Occipital lobe (tissue), 2 donors: ENCODE data around the gene CLDND1. TPM values are rescaled to one million over a fixed set of nuclear protein-coding genes. Genes with fewer than 3 reads are reported as not detected.

Experiments
- DNase-seq: peaks from one replicate; lab custom pipeline; 2025; lab: John Stamatoyannopoulos, UW
- total RNA-seq: library from RNA; depleted of rRNA; stranded (reverse); fragments of >200 nt; gene quantifications from one replicate; pipeline ENCODE4 v1.2.3, GENCODE V29; 2014

The CLDND1 gene
- total RNA-seq, 1 donor from 2014 or later, result 141 TPM

- no peak for DNase-seq
Measured at GRCh38 chr3:98551754-98552153, 29.1 kb upstream of the CLDND1 start.

GRCh38 chr3:98551236-98551635, 28.5 kb upstream of the CLDND1 start:
- no peak for DNase-seq

- DNase-seq, result no peak
Measured at GRCh38 chr3:98550833-98551232, 28.1 kb upstream of the CLDND1 start.

DNA sequence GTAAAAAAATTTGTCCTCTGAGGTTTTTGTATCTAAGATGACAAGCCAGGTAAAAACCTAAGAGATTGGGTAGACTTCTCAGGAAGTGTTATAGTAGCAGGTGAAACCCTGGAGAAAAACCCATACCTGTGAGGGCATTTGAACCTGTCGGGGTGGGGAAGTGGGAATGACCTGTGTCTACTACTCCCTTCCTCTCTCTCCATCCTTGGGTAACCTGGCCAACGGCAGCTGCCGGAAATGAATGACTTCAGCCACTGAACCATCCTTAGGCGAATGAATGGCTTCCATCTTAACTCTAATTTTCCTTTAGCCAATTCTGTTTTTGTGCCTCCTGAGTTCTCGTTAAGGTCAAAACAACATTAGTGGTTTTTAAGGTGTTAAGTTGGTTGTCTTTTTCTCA, 25.8 kb upstream of the CLDND1 start:
- DNase-seq, result no peak

DNA sequence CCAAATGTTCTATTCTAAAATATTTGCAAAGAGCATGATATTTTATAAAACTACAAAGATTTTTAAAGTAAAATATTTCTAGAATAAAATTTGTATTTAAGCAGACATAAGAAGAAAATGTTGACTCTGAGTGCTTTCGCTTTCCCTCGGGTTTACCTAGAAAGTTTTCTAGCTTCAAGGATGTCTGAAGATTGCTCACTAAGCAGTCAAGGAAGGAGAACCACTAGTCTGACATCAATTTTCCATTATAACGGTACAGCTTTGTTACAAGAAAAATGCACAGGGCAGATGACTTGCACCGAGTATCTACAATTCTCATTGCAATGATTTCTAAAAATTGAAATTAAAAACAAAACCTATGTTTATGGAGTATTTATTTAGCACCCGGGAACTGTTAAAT, 23.2 kb upstream of the CLDND1 start:
- DNase-seq, result no peak

GRCh38 chr3:98542623-98543022, 19.9 kb upstream of the CLDND1 start:
- no peak for DNase-seq

- no peak for DNase-seq
Measured at GRCh38 chr3:98541695-98542094, 19.0 kb upstream of the CLDND1 start.

DNA sequence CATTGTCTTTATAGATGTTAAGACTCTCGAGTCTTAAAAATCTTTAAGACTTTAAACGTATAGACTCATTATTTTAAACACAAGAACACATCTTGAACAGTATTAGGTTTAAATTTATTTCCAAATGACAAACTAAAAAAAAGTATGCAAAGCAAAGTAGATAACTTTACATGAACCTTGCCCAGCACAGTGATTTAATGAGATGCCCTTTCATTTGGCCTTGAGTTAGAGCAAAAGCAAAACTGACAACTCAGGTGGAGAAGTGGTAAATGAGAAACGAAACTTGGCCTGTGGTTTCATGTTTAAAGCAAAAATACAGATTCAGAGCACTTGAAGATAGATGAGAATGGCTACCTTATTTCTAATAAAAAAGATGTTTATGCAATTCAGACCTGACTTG, 17.6 kb upstream of the CLDND1 start:
- DNase-seq, result no peak

DNA sequence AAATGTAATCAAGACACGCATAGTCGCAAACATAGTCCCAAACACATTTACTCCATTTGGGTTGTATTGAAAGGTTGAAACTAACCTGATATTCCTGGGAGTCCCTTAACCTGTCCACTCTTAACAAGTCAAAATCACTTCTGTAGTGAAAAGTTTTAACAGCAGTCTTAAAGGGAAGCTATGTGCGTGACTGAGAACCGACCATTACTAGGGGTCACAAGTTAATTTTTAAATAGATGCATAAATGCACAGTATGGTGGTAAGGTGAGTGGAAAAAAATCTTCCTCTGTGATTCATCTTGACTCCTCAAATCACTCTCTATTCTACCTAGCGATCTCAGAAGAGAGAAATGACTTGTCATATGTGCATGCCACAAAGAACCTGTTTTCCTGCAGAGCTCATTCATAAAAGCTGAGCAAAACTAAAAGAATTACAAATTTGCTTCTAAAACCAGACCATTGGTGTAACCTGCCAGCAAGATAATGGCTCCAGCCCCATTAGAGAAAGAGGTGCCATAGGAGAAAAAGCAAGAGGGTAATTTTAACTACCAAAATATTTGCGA, 13.8 kb upstream of the CLDND1 start:
- DNase-seq, result no peak

GRCh38 chr3:98534734-98535133, 12.0 kb upstream of the CLDND1 start:
- DNase-seq, result no peak

GRCh38 chr3:98534168-98534567, 11.5 kb upstream of the CLDND1 start:
- DNase-seq, result no peak

- no peak for DNase-seq
Measured at GRCh38 chr3:98532709-98533571, 10.2 kb upstream of the CLDND1 start.

- DNase-seq, result no peak
Measured at GRCh38 chr3:98532275-98532637, 9.6 kb upstream of the CLDND1 start.

- no peak for DNase-seq
Measured at GRCh38 chr3:98531622-98532274, 9.0 kb upstream of the CLDND1 start, which contains the start of gene GPR15. Gene GPR15 (plus strand): TSS chr3:98531978. CDS start chr3:98532034, 56 bp downstream.

GRCh38 chr3:98530676-98531075, 8.0 kb upstream of the CLDND1 start:
- no peak for DNase-seq

DNA sequence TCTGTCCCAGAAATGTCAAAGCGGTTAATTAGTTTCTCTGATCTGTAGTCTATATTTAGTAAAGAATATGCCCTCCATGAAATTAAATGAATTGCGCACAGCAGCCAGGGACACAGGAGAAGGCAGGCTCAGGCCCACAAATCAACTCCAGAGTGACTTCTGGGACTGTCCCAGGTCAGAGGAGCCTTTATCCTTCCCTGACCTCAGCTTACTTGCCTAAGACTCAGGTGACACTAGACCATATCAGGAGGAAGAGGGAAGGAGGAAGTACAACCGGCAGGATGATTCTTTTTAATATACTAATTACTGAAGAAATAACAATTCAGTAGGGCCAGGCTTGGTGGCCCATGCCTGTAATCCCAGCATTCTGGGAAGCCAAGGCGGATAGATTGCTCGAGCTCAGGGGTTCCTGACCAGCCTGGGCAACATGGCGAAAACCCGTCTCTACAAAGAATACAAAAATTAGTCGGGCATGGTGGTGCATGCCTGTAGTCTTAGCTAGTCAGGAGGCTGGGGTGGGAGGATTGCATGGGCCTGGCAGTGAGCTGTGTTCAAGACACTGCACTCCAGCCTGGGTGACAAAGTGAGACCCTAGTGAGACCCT, 7.3 kb upstream of the CLDND1 start:
- DNase-seq, result no peak

DNA sequence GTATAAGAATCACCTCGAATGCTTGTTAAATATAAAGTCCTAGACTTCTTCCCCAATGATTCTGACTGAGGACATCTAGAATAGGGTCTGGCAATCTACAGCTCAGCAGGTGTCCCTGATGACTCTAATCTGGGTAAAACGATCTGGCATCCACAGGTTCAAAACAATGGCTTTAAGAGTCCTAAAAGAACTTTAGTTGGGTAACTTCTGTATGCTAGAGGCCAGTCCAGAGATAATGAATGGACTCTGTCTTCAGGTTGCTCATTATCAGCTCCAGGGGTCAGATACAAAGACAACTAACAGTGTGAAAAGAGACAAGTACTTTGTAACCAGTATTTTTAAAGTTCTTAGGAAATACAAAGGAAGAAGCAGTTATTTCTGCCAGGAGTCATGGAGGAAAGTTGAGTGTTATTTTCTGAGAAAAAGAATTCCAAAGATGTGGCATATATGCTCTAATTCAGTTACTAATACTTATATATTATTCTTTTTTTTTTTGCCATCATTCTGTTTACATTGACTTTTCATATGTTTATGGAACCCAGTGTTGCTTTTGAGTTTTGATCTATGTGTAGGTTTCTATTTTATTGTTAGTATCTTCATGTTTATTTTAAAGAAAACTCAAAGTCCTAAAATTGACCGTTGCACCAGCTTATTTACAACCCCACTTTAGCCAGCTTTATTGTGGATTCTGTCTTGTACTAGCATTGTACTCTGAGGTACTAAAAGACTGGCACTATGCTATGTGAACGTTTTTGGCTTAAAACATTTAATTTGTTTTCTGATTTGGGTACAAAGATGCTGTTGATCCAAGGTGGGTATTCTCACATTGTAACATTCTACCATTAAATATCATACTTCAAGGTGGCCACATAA, 6.0 kb upstream of the CLDND1 start:
- DNase-seq, result no peak

DNA sequence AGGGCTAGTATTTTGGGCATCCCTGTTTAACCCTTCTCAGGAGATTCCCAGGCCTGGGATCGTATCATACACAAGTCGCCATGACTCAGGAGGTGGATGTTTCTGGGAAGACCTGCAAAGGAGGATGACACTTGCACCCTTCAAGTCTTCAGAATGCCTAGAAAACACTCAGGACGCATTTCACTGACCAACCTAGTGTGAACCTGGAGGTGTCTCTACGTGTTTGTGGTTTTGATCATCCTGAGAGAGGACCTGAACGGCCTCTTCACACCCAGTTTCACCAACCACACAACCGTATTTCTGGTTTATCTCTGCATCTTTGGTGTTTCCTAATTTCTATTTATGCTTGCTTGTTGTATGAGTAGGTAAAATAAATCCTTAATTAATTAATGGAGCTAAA, 2.8 kb upstream of the CLDND1 start:
- DNase-seq, result no peak

DNA sequence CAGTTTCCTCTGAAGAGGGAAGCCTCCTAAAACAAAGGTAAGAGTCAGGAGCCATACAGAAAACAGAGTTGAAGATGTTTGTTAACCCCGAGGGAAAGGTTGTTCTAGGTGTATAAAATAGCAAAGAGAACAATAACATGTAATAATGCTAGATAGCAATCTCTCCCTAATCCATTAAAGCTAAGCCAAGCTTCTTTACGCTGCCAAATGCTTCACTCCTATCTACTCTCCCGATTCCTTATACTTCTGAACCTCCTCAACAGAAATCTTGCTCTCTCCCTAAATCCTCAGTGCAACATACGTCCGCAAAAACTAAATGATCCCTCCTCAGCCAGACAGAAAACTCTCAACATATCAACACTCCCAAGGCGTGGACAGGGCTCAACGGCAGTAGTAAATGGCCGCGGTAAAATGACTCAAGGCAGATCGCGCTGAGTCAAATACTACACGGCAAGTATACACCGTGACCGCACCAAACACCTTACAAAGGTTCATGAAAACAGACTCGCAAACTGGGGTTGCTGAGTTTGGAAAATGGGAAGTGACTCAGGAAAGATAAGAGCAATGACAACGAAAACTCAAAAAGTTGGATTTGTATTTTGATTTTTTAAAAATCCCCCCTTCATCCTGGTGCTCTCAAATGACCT, 682 bp downstream of the CLDND1 start:
- peak; percentile 20 for DNase-seq

GRCh38 chr3:98519351-98519750, 3.4 kb downstream of the CLDND1 start:
- no peak for DNase-seq

DNA sequence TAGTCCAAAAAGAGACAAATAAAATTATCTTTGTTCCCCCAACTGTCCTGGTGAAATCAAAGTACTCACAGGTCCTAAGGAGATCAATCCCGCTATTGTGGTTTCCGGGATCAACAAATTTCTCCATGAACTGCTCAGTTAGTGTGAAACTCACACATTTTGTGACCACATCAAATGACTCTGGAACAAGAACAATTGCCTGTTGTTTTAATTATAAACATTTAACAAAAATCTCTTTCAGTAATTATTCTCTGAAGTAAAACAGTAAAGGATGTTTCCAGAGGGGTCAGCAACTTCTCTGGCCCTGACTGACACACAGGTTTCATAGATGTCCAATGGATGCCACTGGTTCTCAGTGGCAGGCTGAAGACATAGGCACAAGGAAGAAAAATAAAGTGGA, 3.9 kb downstream of the CLDND1 start:
- peak; percentile 29 for DNase-seq
